Neural cell (in vitro differentiated cells): ENCODE measurements around the gene FANCI.

Experiments used
- CTCF ChIP-seq: fragments of 450-650 bp; IDR thresholded peaks from 2 replicates; pipeline ENCODE4 v1.5.1; 2014; ENCODE audit warnings: antibody characterized with exemption, mild to moderate bottlenecking, moderate library complexity; ENCODE audit not compliant: poor library complexity, severe bottlenecking
- EP300 ChIP-seq: fragments of 450-650 bp; conservative IDR thresholded peaks from 2 replicates; pipeline ENCODE4 v1.6.1; 2014; ENCODE audit warnings: antibody characterized with exemption, mild to moderate bottlenecking, moderate library complexity; ENCODE audit not compliant: poor library complexity, severe bottlenecking
- EZH2 ChIP-seq: fragments of 200-600, 300-800 bp; shearing (Covaris generic), sonication (generic); IDR thresholded peaks from 2 replicates; pipeline ENCODE4 v1.6.1; 2014; ENCODE audit warnings: antibody characterized with exemption, low read length, borderline replicate concordance, mild to moderate bottlenecking; ENCODE audit not compliant: insufficient read depth, poor library complexity, severe bottlenecking
- MXI1 ChIP-seq: fragments of 450-650 bp; conservative IDR thresholded peaks from 2 replicates; pipeline ENCODE4 v1.6.1; 2014; ENCODE audit warnings: antibody characterized with exemption, mild to moderate bottlenecking; ENCODE audit not compliant: poor library complexity, severe bottlenecking
- POLR2AphosphoS5 ChIP-seq: IDR thresholded peaks from 2 replicates; pipeline ENCODE4 v1.6.1; 2012
- RAD21 ChIP-seq: fragments of 450-650 bp; conservative IDR thresholded peaks from 2 replicates; pipeline ENCODE4 v1.6.1; 2014; ENCODE audit warnings: antibody characterized with exemption, mild to moderate bottlenecking, moderate library complexity
- REST ChIP-seq: IDR thresholded peaks from 2 replicates; pipeline ENCODE4 v1.6.1; 2012; ENCODE audit warnings: borderline replicate concordance
- SMC3 ChIP-seq: fragments of 450-650 bp; conservative IDR thresholded peaks from 2 replicates; pipeline ENCODE4 v1.6.1; 2014; ENCODE audit warnings: antibody characterized with exemption, mild to moderate bottlenecking, moderate library complexity; ENCODE audit not compliant: poor library complexity
- TAF1 ChIP-seq: IDR thresholded peaks from 2 replicates; pipeline ENCODE4 v1.6.1; 2012; ENCODE audit warnings: low read depth

- TF ChIP-seq POLR2AphosphoS5 (no peak), CTCF (no peak), EZH2 (no peak), MXI1 (no peak), RAD21 (no peak), EP300 (no peak), SMC3 (no peak), TAF1 (no peak), REST (no peak)
These were observed 63.3 kb downstream of the FANCI start for GRCh38 chr15:89307046-89307587.
